Right cardiac atrium (tissue), 5 donors: ENCODE results near the gene KRT81. TPM values are rescaled to one million over a fixed set of nuclear protein-coding genes. Genes with fewer than 3 reads are reported as not detected.
"Not testable (repeated sequence)": the region's sequence is repeated elsewhere in the genome, so short reads cannot be mapped to it uniquely, and the experiment has no call there.

Source experiments
- ATAC-seq, 2 donors: fragments of 200-7000 bp; cut with Tn5 transposase; one replicate each; pipeline versions ENCODE4 v1.8.0 to v1.9.1; 2020; ENCODE audit warnings: moderate library complexity in 2 of 2, mild to moderate bottlenecking in 1 of 2
- DNase-seq, 3 donors: peaks; one replicate each; pipeline ENCODE4 v3.0.0-alpha.2; 2020
- H3K27ac ChIP-seq: one replicate; pipeline ENCODE4 v1.5.1; 2013; ENCODE audit warnings: mild to moderate bottlenecking, low read length, control low read depth, moderate library complexity
- H3K27me3 ChIP-seq: one replicate; pipeline ENCODE4 v1.6.1; 2013; ENCODE audit not compliant: control insufficient read depth, insufficient read depth
- H3K4me1 ChIP-seq: one replicate; pipeline ENCODE4 v1.6.1; 2013; ENCODE audit warnings: low read length; ENCODE audit not compliant: control insufficient read depth, insufficient read depth
- H3K4me3 ChIP-seq: one replicate; pipeline ENCODE4 v1.5.1; 2013; ENCODE audit warnings: low read length, control low read depth
- H3K9me3 ChIP-seq: one replicate; pipeline ENCODE4 v1.6.1; 2013; ENCODE audit warnings: low read length; ENCODE audit not compliant: control insufficient read depth
- WGBS: extraction: QIAGEN DNeasy Blood & Tissue Kit; methylation state at CpG from one replicate; pipeline ENCODE4 v1.1.7; 2013; 5-methylcytosine and 5-hydroxymethylcytosine counted together
- intact Hi-C, 4 donors: fragments of 100-400 bp; cut with DNase I; formaldehyde crosslinking; loops; one replicate each; pipeline versions ENCODE4 v1.11.0 to v1.14.0; 2022 to 2023
- polyA plus RNA-seq: library from polyadenylated mRNA; stranded (reverse); fragments of 200-250 nt; gene quantifications from one replicate; pipeline ENCODE4 v1.2.3, GENCODE V29; 2013
- total RNA-seq, 4 donors: library from RNA; stranded (reverse); fragmentation: NEBNext Ultra II Directional; extraction: Animal tissue kit (Norgen Biotek cat#: 25700); gene quantifications; one replicate each; pipeline ENCODE4 v1.2.1, GENCODE V29; 2021
- donor health status: healthy with polysubstance abuse.
- donor health status: DM: no; HTN: yes; CAD: no.
- donor health status: DM: no; HTN: no; CAD: no.
- donor health status: DM: no; HTN: yes; CAD: no; lungs with severe emphysema.
- donor health status: DM: yes; HTN: yes; CAD: no.

Gene KRT81
- total and polyA plus RNA-seq, 5 donors: not detected

GRCh38 chr12:52242442-52243258, 48.7 kb downstream of the KRT81 start:
- Histone ChIP-seq H3K4me1 (peaks cover 8% of the 10 kb centered on the region), H3K4me3 (no peak overlapping the region), H3K27me3 (no peaks in the 10 kb centered on the region), H3K27ac (no peak overlapping the region), H3K9me3 (peaks cover 2% of the 10 kb centered on the region)
- intact Hi-C loops: no loop called here
- DNase-seq (no peak), ATAC-seq (no peak)
- WGBS: 93% methylated on average over 11 of the region's 11 CpGs

- H3K9me3 ChIP-seq: peaks cover 2% of the 10 kb centered on the region
- peaks cover 8% of the 10 kb centered on the region for H3K4me1 ChIP-seq
- no peak for DNase-seq
- 85% methylated on average over 11 of the region's 11 CpGs for WGBS
- no peak overlapping the region for H3K27ac ChIP-seq
- no peaks in the 10 kb centered on the region for H3K27me3 ChIP-seq
- intact Hi-C loops: no loop called here
- no peak for ATAC-seq
- no peak overlapping the region for H3K4me3 ChIP-seq
Observed at GRCh38 chr12:52241205-52241842, 50.0 kb downstream of the KRT81 start.

- DNase-seq, H3K4me3 ChIP-seq, ATAC-seq, H3K27me3 ChIP-seq, H3K27ac ChIP-seq, H3K9me3 ChIP-seq, intact Hi-C loops, H3K4me1 ChIP-seq: not testable (repeated sequence)
- 89% methylated on average over 6 of the region's 6 CpGs for WGBS
Observed at GRCh38 chr12:52240247-52240646, 51.1 kb downstream of the KRT81 start.

GRCh38 chr12:52239767-52240166, 51.6 kb downstream of the KRT81 start:
- 70% methylated on average over 2 of the region's 2 CpGs for WGBS
- Histone ChIP-seq H3K27ac (no peak overlapping the region), H3K9me3 (peaks cover 2% of the 10 kb centered on the region), H3K4me3 (no peak overlapping the region), H3K27me3 (no peaks in the 10 kb centered on the region), H3K4me1 (peaks cover 8% of the 10 kb centered on the region)
- intact Hi-C loops: no loop called here
- DNase-seq: no peak
- no peak for ATAC-seq

GRCh38 chr12:52238916-52239646, 52.3 kb downstream of the KRT81 start:
- Histone ChIP-seq H3K4me3 (no peak overlapping the region), H3K27ac (no peak overlapping the region), H3K4me1 (peaks cover 2% of the 10 kb centered on the region), H3K9me3 (peaks cover 2% of the 10 kb centered on the region), H3K27me3 (no peaks in the 10 kb centered on the region)
- WGBS: 84% methylated on average over 7 of the region's 7 CpGs
- ATAC-seq (no peak), DNase-seq (no peak)
- intact Hi-C loops: no loop called here

GRCh38 chr12:52238207-52238840, 53.0 kb downstream of the KRT81 start:
- no peak for DNase-seq
- Histone ChIP-seq H3K9me3 (peaks cover under 1% of the 10 kb centered on the region), H3K4me3 (no peak overlapping the region), H3K27me3 (no peaks in the 10 kb centered on the region), H3K27ac (no peak overlapping the region), H3K4me1 (peaks cover 1% of the 10 kb centered on the region)
- intact Hi-C loops: no loop called here
- 80% methylated on average over 4 of the region's 4 CpGs for WGBS
- no peak for ATAC-seq

- intact Hi-C loops: no loop called here
Observed at GRCh38 chr12:52236386-52237050, 54.8 kb downstream of the KRT81 start.

More at GRCh38 chr12:52236386-52237050, 54.8 kb downstream of the KRT81 start:
- Histone ChIP-seq H3K9me3 (no peaks in the 10 kb centered on the region), H3K4me1 (no peaks in the 10 kb centered on the region), H3K27ac (no peak overlapping the region), H3K27me3 (no peaks in the 10 kb centered on the region), H3K4me3 (no peak overlapping the region)
- no peak for ATAC-seq
- DNase-seq: no peak
- 87% methylated on average over 3 of the region's 3 CpGs for WGBS

Other genes with a start within 250 kb of the KRT81 start
- 100 to 1,000 TPM in 2 of 4 donors, 10 to 100 TPM in 2; 50.2 to 238 (median 85.2) TPM for gene NR4A1, start 240.1 kb downstream of the KRT81 start, total RNA-seq
- gene NR4A1, start 240.1 kb downstream of the KRT81 start, polyA plus RNA-seq: 417 TPM
- 10 to 100 TPM; 24.8 to 30.2 (median 26.9) TPM for gene ATG101, start 221.6 kb downstream of the KRT81 start, total RNA-seq
- 33.0 TPM for gene ATG101, start 221.6 kb downstream of the KRT81 start, polyA plus RNA-seq
- gene SMIM41, start 211.8 kb downstream of the KRT81 start, total RNA-seq: under 1 TPM in 3 of 4 donors, not detected in 1; 0.31 to 0.95 (median 0.44) TPM
- gene SMIM41, start 211.8 kb downstream of the KRT81 start, polyA plus RNA-seq: 0.61 TPM
- under 1 TPM in 1 of 4 donors, not detected in 3; 0.06 TPM for gene KRT80, start 99.5 kb downstream of the KRT81 start, total RNA-seq
- gene KRT80, start 99.5 kb downstream of the KRT81 start, polyA plus RNA-seq: 0.05 TPM
- gene KRT7, start 58.3 kb downstream of the KRT81 start, total RNA-seq: 1 to 10 TPM in 2 of 4 donors, under 1 TPM in 1, not detected in 1; 0.94 to 3.0 (median 1.1) TPM
- 0.16 TPM for gene KRT7, start 58.3 kb downstream of the KRT81 start, polyA plus RNA-seq
- not detected for gene KRT86, start 16.9 kb downstream of the KRT81 start, total RNA-seq
- not detected for gene KRT86, start 16.9 kb downstream of the KRT81 start, polyA plus RNA-seq
- not detected for gene KRT83, start 29.9 kb upstream of the KRT81 start, total RNA-seq
- not detected for gene KRT83, start 29.9 kb upstream of the KRT81 start, polyA plus RNA-seq
- gene KRT85, start 75.9 kb upstream of the KRT81 start, total RNA-seq: not detected
- not detected for gene KRT85, start 75.9 kb upstream of the KRT81 start, polyA plus RNA-seq
- not detected for gene KRT84, start 94.1 kb upstream of the KRT81 start, total RNA-seq
- not detected for gene KRT84, start 94.1 kb upstream of the KRT81 start, polyA plus RNA-seq
- gene KRT82, start 114.8 kb upstream of the KRT81 start, total RNA-seq: not detected
- not detected for gene KRT82, start 114.8 kb upstream of the KRT81 start, polyA plus RNA-seq
- gene KRT75, start 142.8 kb upstream of the KRT81 start, total RNA-seq: not detected
- gene KRT75, start 142.8 kb upstream of the KRT81 start, polyA plus RNA-seq: 0.07 TPM
- not detected for gene KRT6B, start 160.6 kb upstream of the KRT81 start, total RNA-seq
- gene KRT6B, start 160.6 kb upstream of the KRT81 start, polyA plus RNA-seq: not detected
- not detected for gene KRT6C, start 182.3 kb upstream of the KRT81 start, total RNA-seq
- not detected for gene KRT6C, start 182.3 kb upstream of the KRT81 start, polyA plus RNA-seq
- gene KRT6A, start 201.7 kb upstream of the KRT81 start, total RNA-seq: not detected
- not detected for gene KRT6A, start 201.7 kb upstream of the KRT81 start, polyA plus RNA-seq
- gene KRT5, start 228.9 kb upstream of the KRT81 start, total RNA-seq: not detected
- gene KRT5, start 228.9 kb upstream of the KRT81 start, polyA plus RNA-seq: 0.07 TPM